Stimulated activated naive CD4-positive, alpha-beta T cell (primary cell): ENCODE measurements around the gene CDH13.

ENCODE experiments used
- DNase-seq, 6 experiments: peaks; one replicate each; lab custom pipeline; 2025; lab: John Stamatoyannopoulos, UW

Gene CDH13

DNA sequence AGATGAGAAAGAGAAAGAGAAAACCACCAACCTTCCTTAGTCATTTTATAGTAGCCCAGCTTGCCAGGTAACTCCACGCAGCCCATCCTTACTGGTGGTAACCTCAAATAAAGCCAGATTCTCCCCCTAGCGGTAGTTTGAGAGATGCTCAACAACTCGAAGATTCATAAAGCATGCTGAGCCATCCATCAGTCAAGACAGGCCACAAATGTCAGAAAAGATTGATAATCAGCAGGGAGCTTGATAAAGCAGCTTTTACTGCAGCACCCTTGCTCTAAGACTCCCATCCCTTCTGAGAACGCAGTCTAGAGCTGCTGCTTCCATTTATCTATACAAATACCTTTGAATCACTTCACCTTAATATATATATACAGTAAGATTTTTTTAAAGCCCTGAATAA lies 729.5 kb downstream of the CDH13 start:
- no peak for DNase-seq

DNA sequence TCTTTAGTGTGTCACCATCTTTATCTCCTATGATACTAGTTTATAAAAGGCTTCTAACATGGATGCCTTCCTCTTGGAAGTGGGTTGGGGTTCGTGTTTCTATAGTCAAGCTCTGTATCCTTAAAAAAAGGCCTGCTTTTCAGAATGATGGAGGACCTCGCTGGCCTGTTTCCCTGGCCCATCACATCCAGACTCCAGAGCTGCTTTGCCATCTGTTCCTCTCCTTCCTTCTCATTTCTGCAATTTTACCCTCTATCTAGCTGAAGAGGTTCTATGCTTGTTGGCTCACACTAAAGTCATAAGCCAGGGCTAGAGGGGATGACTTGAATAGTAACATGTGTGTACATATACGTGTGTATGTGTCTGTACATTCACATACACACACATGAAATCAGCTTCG lies 730.2 kb downstream of the CDH13 start:
- no peak for DNase-seq

DNA sequence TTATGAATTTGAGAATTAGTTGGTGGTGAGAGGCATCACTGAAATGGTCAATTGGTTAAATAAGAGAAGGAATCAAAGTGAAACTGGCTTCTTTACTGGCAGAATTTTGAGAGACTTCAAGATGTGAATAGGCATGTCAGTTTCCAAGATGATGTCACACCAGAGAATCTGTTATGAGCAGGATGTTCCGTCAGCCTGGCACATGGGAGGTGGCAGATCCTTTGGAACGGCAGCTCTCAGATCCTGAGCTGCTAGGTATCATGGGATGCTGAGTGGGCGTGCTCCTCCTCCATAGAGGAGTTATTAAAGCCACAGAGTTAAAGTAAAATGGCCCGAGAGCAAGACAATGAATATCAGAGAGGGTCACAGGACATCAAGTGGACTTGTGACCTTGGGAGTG lies 736.8 kb downstream of the CDH13 start:
- no peak for DNase-seq

DNA sequence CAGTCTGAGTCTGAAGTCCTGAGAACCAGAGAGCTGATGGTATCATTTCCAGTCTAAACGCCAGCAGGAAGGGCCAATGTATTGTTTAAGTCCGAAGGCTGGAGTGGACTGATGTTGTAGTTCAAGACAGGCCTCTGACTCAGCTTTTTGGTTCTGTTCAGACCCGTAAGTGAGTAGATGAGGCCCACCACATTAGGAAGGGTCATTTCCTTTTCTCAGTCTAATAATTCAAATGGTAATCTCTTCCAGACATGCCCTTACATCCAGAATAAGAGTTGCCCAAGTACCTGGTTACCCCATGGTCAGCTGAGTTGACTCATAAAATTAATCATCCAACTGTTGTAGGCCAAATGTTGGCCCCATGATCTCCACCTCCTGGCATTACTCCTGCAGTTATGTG lies 738.4 kb downstream of the CDH13 start:
- no peak for DNase-seq

DNA sequence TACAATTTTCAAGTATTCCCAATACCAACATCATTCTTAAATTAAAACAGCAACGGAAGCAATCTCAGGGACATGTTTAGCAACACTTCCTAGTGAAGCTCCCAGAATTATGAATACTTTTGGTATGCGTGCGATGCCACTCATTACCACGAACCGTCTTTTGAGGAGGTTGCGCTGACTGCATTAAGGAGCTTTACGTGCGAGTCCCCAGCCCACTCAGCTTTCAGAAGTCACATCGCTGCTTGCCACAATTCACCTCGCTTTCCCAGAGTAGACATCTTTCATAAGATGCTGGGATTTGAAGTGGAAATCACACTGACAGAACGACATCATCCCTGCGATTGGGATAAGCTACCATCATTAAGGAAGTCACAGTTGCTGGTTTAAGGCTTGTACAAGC lies 739.5 kb downstream of the CDH13 start:
- DNase-seq = no peak

DNA sequence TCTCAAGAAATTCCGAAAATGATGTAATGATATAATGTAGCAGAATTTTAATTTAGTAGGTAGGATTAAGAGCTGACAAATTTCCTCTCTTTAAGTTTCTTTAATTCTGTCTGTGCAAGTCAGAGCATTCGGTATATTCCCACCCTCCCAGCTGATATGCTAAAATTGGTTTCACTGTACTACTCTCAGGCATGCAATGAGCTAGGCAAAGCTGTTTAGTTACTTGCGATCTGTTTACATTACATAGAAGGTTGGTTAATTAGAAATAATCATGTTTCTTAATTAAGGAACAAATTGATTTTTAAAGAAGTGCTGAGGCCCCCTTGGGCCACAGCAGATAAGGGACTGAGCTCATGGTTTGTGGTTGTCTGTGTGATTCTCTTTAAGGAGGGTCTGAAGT lies 748.2 kb downstream of the CDH13 start:
- no peak for DNase-seq

DNA sequence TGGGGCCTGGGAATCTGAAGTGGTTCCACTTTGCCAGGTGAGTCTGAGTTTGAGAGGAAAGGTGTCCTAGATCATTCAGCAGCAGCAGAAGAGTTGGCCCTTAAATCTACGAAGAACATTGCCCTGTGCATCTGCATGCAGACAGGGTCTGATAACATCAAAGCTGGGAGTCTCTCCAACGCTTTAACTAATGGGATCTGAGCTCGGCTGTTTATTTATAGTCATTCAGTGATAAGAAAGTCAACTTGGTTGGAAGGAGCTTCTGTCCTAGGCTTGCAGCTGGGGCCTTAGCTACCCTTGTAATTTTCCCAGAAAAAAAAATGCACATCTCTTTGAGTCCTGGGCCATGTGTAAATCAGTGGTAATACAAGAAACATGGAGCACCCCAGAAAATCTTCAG lies 763.0 kb downstream of the CDH13 start:
- no peak for DNase-seq

DNA sequence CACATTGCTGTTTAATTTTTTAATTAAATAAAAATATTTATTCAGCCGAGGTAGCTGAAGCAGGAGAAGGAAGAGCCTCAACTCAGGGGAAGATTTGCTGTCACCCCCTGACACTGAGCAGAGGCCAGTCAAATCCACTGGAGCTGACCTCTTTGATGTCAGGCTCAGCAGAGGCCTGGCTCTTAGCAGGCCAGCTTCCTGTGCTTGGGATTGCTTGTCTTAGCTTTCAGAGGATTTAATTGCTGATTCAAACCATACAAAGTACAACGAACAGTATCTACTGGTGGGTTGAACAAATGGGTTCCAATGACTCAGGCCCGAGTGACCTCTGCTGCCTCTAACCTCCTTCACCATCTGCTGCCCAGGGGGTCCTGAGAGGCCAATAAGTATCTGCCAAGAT lies 764.0 kb downstream of the CDH13 start:
- no peak for DNase-seq

DNA sequence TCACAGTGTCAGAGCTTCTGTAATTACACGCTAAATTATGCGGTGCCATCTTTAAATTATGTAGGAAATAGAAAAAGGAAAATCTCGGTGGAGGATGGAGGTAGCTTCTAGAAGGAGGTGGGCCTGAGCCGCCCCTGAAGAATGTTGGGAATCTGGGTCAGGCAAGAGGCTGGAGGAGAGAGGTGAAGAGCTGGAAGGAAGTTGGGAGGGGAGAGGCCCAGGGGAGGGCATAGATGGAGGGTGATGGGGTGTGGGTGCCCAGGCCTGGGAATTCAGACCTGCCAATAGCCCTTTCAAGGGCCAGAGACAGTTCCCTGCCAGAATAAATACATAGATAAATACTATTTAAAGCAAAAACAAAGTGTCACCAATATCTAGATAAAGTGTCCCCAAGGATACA lies 766.0 kb downstream of the CDH13 start:
- DNase-seq = no peak

DNA sequence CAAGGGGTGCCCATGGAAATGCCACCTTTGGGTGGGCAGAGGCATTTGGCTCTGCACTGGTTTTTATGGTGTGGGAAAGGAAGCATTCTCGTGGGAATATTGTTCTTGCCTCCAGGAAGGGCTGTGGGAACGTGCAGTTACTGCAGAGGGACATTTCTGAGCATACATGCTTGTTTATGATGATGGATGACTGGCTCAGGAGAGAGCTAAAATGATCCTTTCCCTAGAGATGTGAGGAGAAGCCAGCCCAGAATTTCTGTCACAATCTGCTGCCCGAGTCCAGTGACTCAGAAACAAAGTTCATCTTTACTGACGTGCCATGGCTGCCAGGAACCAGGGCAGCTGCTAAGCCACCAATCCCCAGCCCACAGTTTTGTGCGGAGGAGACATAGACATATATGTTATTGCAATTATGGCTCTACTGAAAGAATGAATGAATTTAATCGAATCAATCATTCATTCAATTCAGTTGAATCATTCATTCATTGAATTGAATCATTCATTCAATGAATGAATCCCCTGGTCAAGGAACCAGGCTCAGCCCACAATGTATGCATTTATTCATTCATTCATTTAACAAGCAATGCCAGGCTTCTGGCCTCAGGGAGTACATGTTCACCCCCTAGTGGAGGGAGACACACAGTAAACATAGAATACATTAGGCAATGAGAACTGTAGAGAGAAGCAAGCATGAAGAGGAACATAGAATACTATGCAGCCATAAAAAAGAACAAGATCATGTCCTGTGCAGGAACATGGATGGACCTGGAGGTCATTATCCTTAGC lies 766.6 kb downstream of the CDH13 start:
- DNase-seq = no peak

DNA sequence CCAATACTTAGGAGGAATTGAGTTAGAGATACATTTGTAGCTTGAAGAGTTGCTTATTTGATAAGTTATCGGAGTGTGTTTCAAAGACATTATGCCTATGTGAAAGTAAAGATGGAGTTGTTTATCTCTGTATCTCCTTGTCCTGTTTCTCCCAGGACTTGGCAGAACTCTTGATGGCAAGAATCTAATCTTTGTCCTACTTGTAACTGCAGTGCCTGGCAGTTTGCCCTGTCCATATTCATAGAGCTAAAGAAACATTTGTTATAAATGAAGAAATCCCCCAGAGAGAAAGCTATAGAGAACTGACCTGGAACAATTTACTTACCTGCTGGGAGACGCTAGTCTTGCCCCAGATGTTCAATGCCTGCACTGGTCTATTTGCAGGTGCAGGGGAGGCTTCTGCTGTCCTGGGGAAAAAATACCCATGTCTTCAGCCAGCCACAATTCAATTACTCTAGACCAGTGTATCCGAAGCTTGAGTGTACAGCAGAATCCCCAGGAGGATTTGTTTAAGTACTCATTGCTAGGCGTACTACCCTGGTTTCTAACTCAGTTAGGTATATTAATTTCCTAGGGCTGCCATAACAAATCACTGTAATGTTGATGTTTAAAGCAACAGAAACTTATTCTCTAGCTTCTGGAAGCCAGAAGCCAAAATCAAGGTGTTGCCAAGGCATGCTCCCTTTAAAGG lies 771.0 kb downstream of the CDH13 start:
- DNase-seq = no peak

DNA sequence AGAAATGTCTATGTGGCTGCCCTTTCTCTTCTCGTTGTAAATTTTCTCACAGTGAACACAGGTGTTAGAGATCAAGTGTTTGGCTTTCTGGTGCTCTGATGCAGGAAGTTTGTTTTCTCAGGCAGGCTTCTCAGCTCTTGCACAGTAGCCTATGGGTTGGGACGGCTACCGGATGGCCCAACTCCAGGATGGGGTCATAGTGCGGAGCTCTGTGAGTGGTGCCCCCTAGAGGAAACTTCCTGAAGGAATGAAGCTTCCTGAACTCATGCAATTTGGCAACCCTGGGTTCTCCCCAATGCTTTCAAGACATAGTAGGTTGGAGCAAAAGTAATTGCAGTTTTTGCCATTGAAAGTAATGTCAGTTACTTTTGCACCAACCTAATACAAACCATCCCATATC lies 773.5 kb downstream of the CDH13 start:
- no peak for DNase-seq

DNA sequence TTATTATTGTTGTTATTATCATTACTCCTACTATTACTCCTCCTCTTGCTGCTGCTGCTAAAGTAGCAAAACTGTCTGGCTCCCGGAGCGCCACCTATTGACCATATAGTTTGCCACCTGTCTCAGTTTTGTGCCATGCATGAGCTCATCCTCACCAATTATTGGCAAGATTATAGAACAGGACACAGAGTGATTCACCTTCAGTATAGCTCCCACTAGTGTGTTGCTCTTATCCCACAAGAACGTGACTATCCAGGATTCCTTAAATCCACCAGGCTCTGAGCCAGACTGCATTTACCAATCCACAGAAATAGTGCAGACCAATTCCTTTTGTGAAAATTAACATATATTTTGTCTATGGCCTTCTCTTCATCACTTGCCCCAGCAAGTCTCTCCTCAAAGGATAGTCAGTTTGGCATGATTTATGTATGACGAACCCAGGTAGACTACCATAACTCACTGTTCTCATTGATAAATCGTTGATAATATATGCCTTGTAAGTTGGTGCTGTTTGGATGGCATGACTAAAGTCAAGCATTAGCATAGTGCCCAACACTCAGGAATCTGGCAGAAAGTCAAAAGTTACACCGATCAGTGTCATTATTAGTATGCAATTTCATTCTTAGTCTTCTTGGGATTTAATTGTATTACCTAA lies 775.5 kb downstream of the CDH13 start:
- no peak for DNase-seq

DNA sequence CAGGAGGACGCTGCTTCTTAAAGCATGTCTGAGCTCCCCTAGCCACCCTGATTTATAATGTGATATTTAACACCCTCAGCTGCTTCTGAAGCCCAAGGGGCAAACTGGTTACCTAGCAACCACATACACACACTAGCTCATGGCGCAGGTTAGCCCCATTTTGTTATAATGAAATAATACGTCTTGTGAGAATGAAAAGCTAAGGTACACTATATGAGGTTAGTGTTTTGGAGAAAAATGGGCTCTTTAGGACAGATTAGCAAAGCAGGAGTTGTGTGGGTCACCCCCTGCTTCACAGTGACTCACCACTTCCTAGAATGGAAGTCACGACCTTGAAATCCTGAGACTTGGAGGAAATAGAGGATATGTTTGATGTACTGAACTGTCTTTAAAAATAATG lies 776.2 kb downstream of the CDH13 start:
- DNase-seq = no peak

DNA sequence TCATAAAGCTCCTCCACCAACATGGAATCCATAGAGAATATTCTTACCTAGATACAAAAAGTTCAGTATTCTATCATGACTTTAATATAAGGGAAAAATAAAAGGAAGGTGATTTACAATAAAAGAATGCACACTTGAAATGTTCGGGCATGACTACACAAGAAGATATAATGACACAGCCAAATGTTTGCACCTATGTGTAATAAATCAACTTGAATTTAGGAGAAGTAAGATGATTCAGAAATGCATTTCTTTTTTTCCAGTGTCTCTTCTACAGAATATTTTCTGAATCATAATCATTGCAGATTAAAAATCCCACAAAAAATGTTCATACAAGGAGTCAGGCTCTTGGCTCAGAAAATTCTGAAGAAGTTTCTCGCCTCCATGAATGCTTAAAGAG lies 777.0 kb downstream of the CDH13 start:
- no peak for DNase-seq

DNA sequence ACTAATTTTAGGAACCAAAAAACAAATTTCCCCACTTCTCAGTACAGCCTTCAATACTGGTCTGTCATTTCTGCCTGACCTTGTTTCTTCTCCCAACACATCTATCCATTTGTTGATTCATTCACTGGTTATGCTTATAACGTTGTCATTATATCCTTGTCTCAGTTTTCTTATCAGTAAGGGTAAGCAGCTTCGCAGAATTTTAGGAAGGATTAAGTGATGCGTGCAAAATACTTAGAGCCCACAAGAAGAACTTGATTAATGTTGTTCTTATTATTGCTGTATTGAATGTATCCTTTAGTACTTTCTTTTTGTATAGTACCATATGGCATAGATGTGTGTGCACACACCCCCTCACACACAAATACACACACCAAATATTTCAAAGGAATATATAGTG lies 777.5 kb downstream of the CDH13 start:
- no peak for DNase-seq

DNA sequence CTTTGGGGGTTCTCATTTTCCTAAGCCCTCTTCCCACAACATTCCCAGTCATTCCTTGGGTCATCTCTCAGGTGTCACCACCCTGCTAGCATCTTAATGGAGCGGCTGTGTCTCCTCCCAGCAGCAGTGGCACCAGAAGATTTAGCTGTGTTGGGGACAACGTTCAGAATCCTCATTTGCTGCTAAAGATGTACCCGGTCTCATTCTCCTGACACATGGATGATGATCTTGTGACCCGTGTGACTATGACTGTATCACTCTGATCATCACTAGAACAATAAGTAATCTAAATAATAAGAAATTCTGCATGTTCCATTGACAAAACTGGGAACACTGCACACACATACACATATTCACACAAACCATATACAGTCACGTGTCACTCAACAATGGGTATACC lies 781.2 kb downstream of the CDH13 start:
- DNase-seq = no peak

DNA sequence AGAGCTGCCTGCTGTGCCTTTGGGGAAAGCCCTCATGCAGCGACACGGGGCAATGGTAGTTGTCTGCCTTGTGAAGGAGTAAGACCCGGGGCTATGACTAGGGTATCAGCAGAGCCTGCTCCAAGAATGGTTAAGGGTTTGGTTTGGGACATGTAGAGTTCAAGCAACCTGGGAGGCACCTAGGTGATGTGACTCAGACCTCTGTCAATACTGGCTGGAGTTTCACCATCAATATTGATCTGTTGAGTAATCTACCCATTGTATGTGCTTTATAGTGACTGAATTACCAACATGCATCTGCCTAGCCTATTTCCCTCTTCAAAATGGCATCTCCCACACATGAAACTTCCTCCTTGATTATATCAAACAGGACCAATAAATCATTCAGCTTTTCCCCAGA lies 782.6 kb downstream of the CDH13 start:
- DNase-seq = no peak

DNA sequence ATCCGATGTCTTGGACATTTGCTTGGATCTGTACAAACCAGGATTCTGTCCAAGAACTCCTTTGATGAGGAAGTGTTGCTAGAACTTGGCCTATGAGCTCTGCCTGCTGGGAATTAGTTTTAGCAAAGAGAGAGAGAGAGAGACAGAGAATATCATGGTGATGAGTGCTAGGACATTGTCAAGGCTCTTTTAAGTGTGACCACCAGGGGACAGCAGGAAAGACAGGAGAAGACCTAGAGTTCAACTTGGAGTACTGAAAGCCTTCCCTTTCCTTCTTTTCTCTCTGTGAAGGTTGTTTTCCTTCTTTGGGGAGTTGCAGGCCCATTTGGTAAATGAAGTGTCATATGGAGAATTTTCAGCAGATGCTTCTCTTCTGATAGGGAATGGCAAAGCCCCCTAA lies 791.8 kb downstream of the CDH13 start:
- DNase-seq = no peak

DNA sequence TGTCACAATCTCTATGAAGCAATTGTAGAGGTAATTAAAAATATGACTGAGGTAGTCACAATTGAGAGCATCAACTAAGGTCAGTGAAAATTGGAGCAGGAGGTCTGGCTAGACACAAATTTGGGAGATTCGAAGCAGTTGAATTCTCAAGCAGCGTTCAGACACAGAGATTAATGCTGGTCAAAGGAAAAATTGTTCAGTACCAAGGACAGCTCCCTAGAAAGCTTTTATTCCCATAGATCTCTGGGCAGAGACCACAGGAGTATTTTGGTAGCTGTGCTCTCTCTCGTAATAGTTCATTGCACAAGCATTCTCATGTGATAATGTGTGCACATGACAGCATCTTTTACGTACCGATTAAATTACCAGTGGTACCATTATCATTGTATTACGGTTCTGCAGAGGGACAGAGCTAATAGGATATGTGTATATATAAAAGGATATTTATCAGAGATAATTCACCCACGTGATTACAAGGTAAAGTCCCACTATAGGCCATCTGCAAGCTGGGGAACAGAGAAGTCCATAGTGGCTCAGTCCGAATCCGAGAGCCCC lies 793.5 kb downstream of the CDH13 start:
- no peak for DNase-seq

DNA sequence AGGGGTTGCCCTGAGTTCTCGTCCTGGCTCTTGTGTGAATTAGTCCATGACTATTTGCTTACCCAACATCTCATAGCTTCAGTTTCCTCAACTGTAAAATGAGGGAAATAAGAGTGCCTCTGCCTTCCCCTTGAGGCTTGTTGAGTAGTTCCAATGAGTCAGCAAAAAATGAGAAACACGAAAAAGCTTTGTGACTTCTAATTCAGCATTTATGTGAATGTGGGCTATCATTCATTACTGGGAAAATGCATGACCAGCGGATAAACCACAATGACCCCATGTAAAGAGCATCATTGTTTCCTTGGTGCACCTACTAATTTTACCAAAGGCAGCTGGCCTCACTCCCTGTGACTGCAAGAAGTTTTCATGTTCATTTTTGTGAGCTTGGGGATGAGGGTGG lies 806.4 kb downstream of the CDH13 start:
- DNase-seq = no peak

DNA sequence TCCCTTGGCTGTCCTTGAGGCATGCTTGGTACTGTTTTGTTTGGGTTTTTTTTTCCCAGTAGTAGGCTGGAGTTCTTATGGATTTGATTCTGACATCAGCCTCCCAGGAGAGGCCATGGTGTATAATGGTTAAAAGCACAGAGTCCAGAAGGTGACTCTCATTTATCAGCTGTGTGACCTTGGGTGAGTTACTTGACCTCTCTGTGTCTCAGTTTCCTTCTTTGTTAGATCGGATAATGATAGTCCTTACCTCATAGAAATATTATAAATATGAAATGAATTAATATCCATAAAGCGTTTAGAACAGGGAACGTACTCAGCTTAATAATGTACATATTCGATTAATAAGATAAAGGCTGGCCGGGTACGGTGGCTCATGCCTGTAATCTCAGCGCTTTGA lies 810.3 kb downstream of the CDH13 start:
- DNase-seq = no peak

DNA sequence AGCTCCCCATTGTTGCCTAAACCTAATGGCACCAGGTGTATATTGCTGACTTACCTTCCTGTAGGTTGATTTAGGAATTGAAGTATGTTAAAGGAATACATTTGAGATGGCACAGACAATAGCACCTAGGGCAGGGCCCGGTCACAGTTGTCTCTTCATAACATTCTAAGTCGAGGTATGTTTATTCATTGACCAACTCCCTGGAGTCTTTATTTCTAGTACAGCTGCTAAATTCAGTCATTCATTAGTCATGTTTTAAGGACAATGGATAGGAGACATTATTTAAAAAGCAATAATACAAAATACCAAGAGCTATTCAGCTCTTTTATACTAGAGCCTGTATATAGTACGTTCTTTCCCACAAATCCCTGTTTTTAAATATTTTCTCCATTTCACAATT lies 811.6 kb downstream of the CDH13 start:
- no peak for DNase-seq
